CD4-positive, alpha-beta T cell (primary cell): Measurements from ENCODE around the gene RHOJ. TPM values are rescaled to one million over a fixed set of nuclear protein-coding genes. Genes with fewer than 3 reads are reported as not detected.

Source experiments
- ATAC-seq: fragments of 200-7000 bp; cut with Tn5 transposase; one replicate; pipeline ENCODE4 v1.10.0; 2022; ENCODE audit warnings: mild to moderate bottlenecking; ENCODE audit not compliant: poor library complexity
- CTCF ChIA-PET: fragments of 350-600 bp; sonication (Branson Sonifier 250); formaldehyde crosslinking; loops from one replicate; lab custom pipeline; 2021; ENCODE audit warnings: antibody characterized with exemption, inconsistent platforms; lab: Charles Lee
- POLR2A ChIA-PET: fragments of 350-600 bp; sonication (Branson Sonifier 250); formaldehyde crosslinking; loops from one replicate; lab custom pipeline; 2021; ENCODE audit warnings: antibody characterized with exemption, inconsistent platforms; lab: Charles Lee
- DNase-seq, 14 experiments: peaks; one replicate each; pipeline ENCODE4 v3.0.0-alpha.2; 2013 to 2020; ENCODE audit warnings: mixed read lengths in 2 of 14
- H3K27ac ChIP-seq, 2 donors: one replicate each; pipeline versions ENCODE4 v1.5.1 to v1.7.0; 2013; ENCODE audit warnings: low read length in 2 of 2, low read depth in 1 of 2, mild to moderate bottlenecking in 1 of 2
- H3K27me3 ChIP-seq, 2 experiments: 1 replicate in 1 of 2; 2 replicates in 1 of 2; pipeline versions ENCODE4 v1.6.1 to v1.7.0; 2013; ENCODE audit warnings: low read length in 2 of 2, control low read depth in 1 of 2, mild to moderate bottlenecking in 1 of 2, moderate library complexity in 1 of 2; ENCODE audit not compliant: insufficient read depth in 2 of 2, control insufficient read depth in 1 of 2
- H3K36me3 ChIP-seq: one replicate; pipeline ENCODE4 v1.6.1; 2013; ENCODE audit warnings: low read length, control low read depth; ENCODE audit not compliant: insufficient read depth
- H3K4me1 ChIP-seq: one replicate; pipeline ENCODE4 v1.6.1; 2013; ENCODE audit warnings: low read length, control low read depth; ENCODE audit not compliant: insufficient read depth
- H3K4me3 ChIP-seq: one replicate; pipeline ENCODE4 v1.5.1; 2013; ENCODE audit warnings: mild to moderate bottlenecking, low read length, moderate library complexity
- H3K9me3 ChIP-seq, 2 experiments: 1 replicate in 1 of 2; 2 replicates in 1 of 2; pipeline versions ENCODE4 v1.6.1 to v1.7.0; 2013; ENCODE audit warnings: low read length in 2 of 2, mild to moderate bottlenecking in 2 of 2, control low read depth in 1 of 2, moderate library complexity in 1 of 2; ENCODE audit not compliant: control insufficient read depth in 1 of 2, insufficient read depth in 1 of 2
- H3K27ac Mint-ChIP-seq: one replicate; pipeline ENCODE4 v1.8.0; 2020; ENCODE audit warnings: mixed read lengths
- H3K27me3 Mint-ChIP-seq: one replicate; pipeline ENCODE4 v1.8.0; 2021; ENCODE audit warnings: mixed read lengths
- H3K36me3 Mint-ChIP-seq: one replicate; pipeline ENCODE4 v1.8.0; 2021; ENCODE audit warnings: low read depth, mixed read lengths
- H3K4me1 Mint-ChIP-seq: one replicate; pipeline ENCODE4 v1.8.0; 2021; ENCODE audit warnings: low read depth, mixed read lengths
- H3K4me3 Mint-ChIP-seq: one replicate; pipeline ENCODE4 v1.8.0; 2020; ENCODE audit warnings: mild to moderate bottlenecking, mixed read lengths
- H3K9me3 Mint-ChIP-seq: one replicate; pipeline ENCODE4 v1.8.0; 2020; ENCODE audit warnings: mixed read lengths
- CTCF ChIP-seq: fragments of 200-600 bp; IDR thresholded peaks from one replicate; pipeline ENCODE4 v1.8.0; 2022; ENCODE audit warnings: antibody characterized with exemption, mild to moderate bottlenecking
- intact Hi-C, 2 experiments: fragments of 100-400 bp; cut with DNase I in 1 of 2; cut with micrococcal nuclease in 1 of 2; formaldehyde crosslinking; loops; one replicate each; pipeline versions ENCODE4 v1.15.1 to v1.9.0; 2023 to 2025; cut with DNase I, micrococcal nuclease
- total RNA-seq, 174 experiments: library from RNA in 2 of 174; stranded (reverse) in 2 of 174; gene quantifications; one replicate each; pipeline ENCODE4 v1.2.3 and lab custom pipeline; 2021 to 2026

Gene RHOJ
- total RNA-seq, 2 experiments from 2014 or later = not detected

DNA sequence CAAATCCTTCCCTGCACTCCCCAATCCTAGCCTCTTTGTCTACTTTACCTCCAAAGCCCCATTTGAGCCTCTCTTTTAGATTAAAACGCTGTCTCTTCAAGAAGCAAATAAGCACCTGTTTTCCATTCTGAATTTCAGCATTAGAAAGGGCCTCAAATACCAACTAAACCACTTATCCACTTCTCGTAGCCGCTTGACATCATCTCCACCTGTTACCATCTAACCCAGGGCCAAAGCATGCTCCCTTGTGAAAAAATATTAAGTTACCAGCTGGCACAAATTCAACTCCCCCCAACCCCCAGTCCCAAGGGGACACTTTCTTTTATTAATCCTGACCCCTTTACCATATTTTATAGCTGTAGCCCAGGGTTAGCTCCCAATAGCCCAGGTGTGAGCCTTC, 71.4 kb downstream of the RHOJ start:
- no peak overlapping the region for H3K27ac ChIP-seq
- peaks cover 0 to 6% of the 10 kb centered on the region in 2 experiments for H3K27me3 ChIP-seq
- H3K4me1 ChIP-seq = no peaks in the 10 kb centered on the region
- POLR2A ChIA-PET = no interaction called here
- CTCF ChIA-PET = no interaction called here
- H3K36me3 ChIP-seq = no peaks in the 10 kb centered on the region
- ATAC-seq (no peak), DNase-seq (no peak)
- Mint-ChIP-seq H3K27ac (no peak overlapping the region), H3K4me3 (no peak overlapping the region), H3K27me3 (peaks cover 14% of the 10 kb centered on the region), H3K36me3 (no peaks in the 10 kb centered on the region), H3K4me1 (no peaks in the 10 kb centered on the region), H3K9me3 (no peaks in the 10 kb centered on the region)
- TF ChIP-seq CTCF = no peak
- no peak overlapping the region for H3K4me3 ChIP-seq
- no peaks in the 10 kb centered on the region for H3K9me3 ChIP-seq
- intact Hi-C loops = loop anchor here (2.0 to 10.0 kb wide), 2 partner anchors 1111 to 1113 kb away; no protein-coding TSS in a partner anchor

DNA sequence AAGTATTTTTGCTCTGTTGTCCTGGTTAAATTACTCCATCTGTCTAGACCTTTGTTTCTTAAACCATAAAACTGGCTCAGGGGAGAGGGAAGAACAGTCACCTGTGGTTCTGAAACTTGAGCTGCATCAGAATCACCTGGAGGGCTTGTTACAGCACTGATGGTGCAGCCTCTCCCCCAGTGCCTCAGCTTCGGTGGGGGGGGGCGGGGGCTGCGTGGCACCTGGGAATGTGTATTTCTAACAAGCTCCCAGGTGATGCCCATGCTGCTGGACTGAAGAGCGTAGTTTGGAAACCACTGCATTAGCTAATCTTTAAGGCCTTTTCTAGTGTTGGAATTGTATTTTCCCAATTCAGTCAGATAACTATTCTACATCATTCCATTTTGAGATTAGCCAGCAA, 71.8 kb downstream of the RHOJ start:
- DNase-seq = no peak
- Mint-ChIP-seq H3K4me1 (no peaks in the 10 kb centered on the region), H3K9me3 (no peaks in the 10 kb centered on the region), H3K27ac (no peak overlapping the region), H3K4me3 (no peak overlapping the region), H3K36me3 (no peaks in the 10 kb centered on the region), H3K27me3 (peaks cover 10% of the 10 kb centered on the region)
- H3K27me3 ChIP-seq = peaks cover 0 to 6% of the 10 kb centered on the region in 2 experiments
- H3K9me3 ChIP-seq = no peaks in the 10 kb centered on the region
- ChIA-PET CTCF (no interaction called here), POLR2A (no interaction called here)
- no peak overlapping the region for H3K4me3 ChIP-seq
- no peak for TF ChIP-seq CTCF
- no peaks in the 10 kb centered on the region for H3K36me3 ChIP-seq
- no peak overlapping the region for H3K27ac ChIP-seq
- no peaks in the 10 kb centered on the region for H3K4me1 ChIP-seq
- intact Hi-C loops = loop anchor here (2.0 to 10.0 kb wide), 2 partner anchors 1111 to 1113 kb away; no protein-coding TSS in a partner anchor
- ATAC-seq = no peak

DNA sequence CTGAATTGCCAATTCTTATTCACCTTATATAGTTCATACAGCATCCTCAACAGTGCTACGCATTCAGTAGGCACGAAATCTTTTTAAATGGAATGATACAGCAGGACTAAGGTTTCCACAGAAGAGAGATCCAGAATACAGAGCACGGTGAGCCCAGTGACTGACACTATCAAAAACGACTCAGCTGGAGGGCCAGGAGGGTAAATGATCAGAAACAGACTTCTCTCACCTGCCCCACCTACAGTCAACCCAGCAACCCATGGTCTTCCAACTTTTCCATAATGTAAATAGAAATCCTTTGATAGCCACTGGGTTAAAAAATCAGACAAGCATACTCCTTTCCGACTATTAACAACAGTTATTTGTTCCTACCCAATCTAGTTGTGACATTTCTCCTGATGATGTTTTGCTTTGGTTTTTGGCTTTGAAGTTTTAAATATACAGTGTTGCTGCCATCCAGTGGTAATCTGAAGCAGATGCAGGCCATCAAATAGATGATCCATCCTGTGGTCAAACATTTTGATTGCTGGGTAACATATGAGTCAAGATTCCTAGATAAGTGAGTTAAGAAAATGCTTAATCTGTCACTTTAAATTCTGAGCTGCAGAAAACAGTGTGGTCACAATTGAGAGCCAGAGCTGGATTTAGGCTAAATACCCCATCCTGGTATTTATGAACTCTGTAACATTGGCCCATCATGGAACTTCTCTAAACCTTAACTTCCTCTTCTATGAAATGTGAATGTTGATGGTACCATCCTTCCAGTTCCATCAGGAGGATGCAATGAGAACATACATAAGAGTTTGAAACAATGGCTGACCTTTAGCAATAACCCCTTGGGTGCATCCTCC, 72.5 kb downstream of the RHOJ start:
- H3K27ac ChIP-seq = no peak overlapping the region
- DNase-seq = peak in 3 of 14 experiments; percentile 18 to 33 (median 23)

More for the DNA sequence above, 72.5 kb downstream of the RHOJ start:
- Histone ChIP-seq H3K4me3 (no peak overlapping the region), H3K36me3 (no peaks in the 10 kb centered on the region), H3K9me3 (no peaks in the 10 kb centered on the region), H3K4me1 (no peaks in the 10 kb centered on the region), H3K27me3 (peaks cover 0 to 6% of the 10 kb centered on the region in 2 experiments)
- Mint-ChIP-seq H3K4me3 (no peak overlapping the region), H3K4me1 (no peaks in the 10 kb centered on the region), H3K27me3 (peaks cover 10% of the 10 kb centered on the region), H3K27ac (no peak overlapping the region), H3K9me3 (no peaks in the 10 kb centered on the region), H3K36me3 (no peaks in the 10 kb centered on the region)
- TF ChIP-seq CTCF = peak; percentile 42
- intact Hi-C loops = loop anchor here (2.0 to 10.0 kb wide), 2 partner anchors 1112 to 1114 kb away; no protein-coding TSS in a partner anchor
- POLR2A ChIA-PET = no interaction called here
- ATAC-seq = no peak
- CTCF ChIA-PET = no interaction called here
